ENCODE results near the gene ZNF584. TPM values are rescaled to one million over a fixed set of nuclear protein-coding genes. Genes with fewer than 3 reads are reported as not detected.

The ZNF584 gene
- total and polyA plus RNA-seq, 10 of the 15 experiments (the other 5 are each of a cell fraction or from before 2014, with no cell fraction given) = 2.0 to 10.7 (median 6.3) TPM

- TF ChIP-seq ZBTB11 (CRISPR knock-in tag; IDR thresholded peaks at IDR 0.05) (no peak), POLR2A (IDR thresholded peaks at IDR 0.05; ENCODE audit: low read depth, low read length) (peak; percentile 95), IKZF1 (conservative IDR thresholded peaks at IDR 0.05) (peak; percentile 93), BACH1 (IDR thresholded peaks at IDR 0.05; ENCODE audit: borderline replicate concordance) (peak; percentile 79), BHLHE40 (IDR thresholded peaks at IDR 0.05; ENCODE audit: borderline replicate concordance in 1 of 2, low read depth in 2 of 2, low read length in 1 of 2) (peak in 1 of 2 experiments; percentile 27; a peak in 1 of 4 replicates), CHD2 (IDR thresholded peaks at IDR 0.05; ENCODE audit: borderline replicate concordance, low read depth, low read length) (peak; percentile 75), NR2F1 (conservative IDR thresholded peaks at IDR 0.05) (peak; percentile 89), MEF2B (IDR thresholded peaks at IDR 0.05; ENCODE audit: partially characterized antibody, poor library complexity, severe bottlenecking) (peak; percentile 89), SMARCA5 (IDR thresholded peaks at IDR 0.05) (no peak), POLR2AphosphoS5 (IDR thresholded peaks at IDR 0.05; ENCODE audit: low read length) (peak; percentile 86), IKZF2 (IDR thresholded peaks at IDR 0.05) (peak; percentile 46 to 66; a peak in 3 of 4 replicates), SREBF1 (IDR thresholded peaks at IDR 0.05; ENCODE audit: low read length) (0 out of 2 replicates have a peak, but pooled peaks have one; percentile 48), HSF1 (IDR thresholded peaks at IDR 0.05; ENCODE audit: low read depth, low read length) (no peak), ZBTB33 (IDR thresholded peaks at IDR 0.05) (no peak), DPF2 (IDR thresholded peaks at IDR 0.05) (peak; percentile 85), EGR1 (IDR thresholded peaks at IDR 0.05; ENCODE audit: borderline replicate concordance in 1 of 2, low read depth in 2 of 2, low read length in 2 of 2) (peak; percentile 47 to 97), NR2C1 (IDR thresholded peaks at IDR 0.05) (peak; percentile 73), WRNIP1 (IDR thresholded peaks at IDR 0.05; ENCODE audit: borderline replicate concordance, low read depth, low read length) (no peak), SP1 (IDR thresholded peaks at IDR 0.05; ENCODE audit: low read depth, low read length) (peak; percentile 65), RUNX3 (IDR thresholded peaks at IDR 0.05; ENCODE audit: low read length) (peak; percentile 71), BCL3 (IDR thresholded peaks at IDR 0.05; ENCODE audit: borderline replicate concordance, insufficient read depth, low read depth, low read length, poor library complexity, severe bottlenecking) (peak; percentile 22)
Measured at GRCh38 chr19:58408152-58409009, at the start of gene ZNF584 (continued).
